HTERT RPE-1 (cell line): ENCODE results near the gene ADAMTS17.

ENCODE experiments used
- in situ Hi-C: fragments of 300-500 bp; cut with MboI; formaldehyde crosslinking; loops from 4 replicates; pipeline ENCODE4 v1.14.3; 2020; ENCODE audit warnings: low sequenced_read_pairs

The ADAMTS17 gene

GRCh38 chr15:100057281-100057680, 284.5 kb downstream of the ADAMTS17 start:
- in situ Hi-C loops, result no loop called here

GRCh38 chr15:100056411-100057072, 285.2 kb downstream of the ADAMTS17 start:
- in situ Hi-C loops, result no loop called here

DNA sequence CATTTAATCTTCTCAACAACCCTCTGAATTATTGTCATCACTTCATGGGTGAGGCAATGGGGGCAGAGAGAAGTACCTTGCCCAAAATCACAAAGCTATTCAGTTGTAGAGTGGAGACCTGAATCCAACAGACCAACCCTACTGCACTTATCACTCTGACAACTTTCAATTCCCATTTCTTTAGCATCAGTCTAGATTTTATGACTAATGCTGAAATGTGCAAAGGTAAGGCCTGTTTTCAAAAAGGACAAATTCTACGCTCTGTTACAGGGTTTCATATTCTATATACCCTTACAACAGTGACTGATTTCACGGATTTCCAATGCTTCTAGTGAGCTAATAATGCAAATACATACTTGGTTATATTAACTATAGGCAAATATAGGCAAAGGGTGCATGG, 286.0 kb downstream of the ADAMTS17 start:
- in situ Hi-C loops, result no loop called here

GRCh38 chr15:100054539-100054938, 287.2 kb downstream of the ADAMTS17 start:
- in situ Hi-C loops, result no loop called here

GRCh38 chr15:100053474-100054121, 288.2 kb downstream of the ADAMTS17 start:
- in situ Hi-C loops, result no loop called here

- in situ Hi-C loops, result no loop called here
Observed at GRCh38 chr15:100052716-100053473, 288.9 kb downstream of the ADAMTS17 start.

- in situ Hi-C loops, result no loop called here
Observed at GRCh38 chr15:100050877-100051786, 290.6 kb downstream of the ADAMTS17 start.

GRCh38 chr15:100049936-100050876, 291.6 kb downstream of the ADAMTS17 start:
- in situ Hi-C loops, result no loop called here

GRCh38 chr15:100049483-100049882, 292.3 kb downstream of the ADAMTS17 start:
- in situ Hi-C loops, result no loop called here

DNA sequence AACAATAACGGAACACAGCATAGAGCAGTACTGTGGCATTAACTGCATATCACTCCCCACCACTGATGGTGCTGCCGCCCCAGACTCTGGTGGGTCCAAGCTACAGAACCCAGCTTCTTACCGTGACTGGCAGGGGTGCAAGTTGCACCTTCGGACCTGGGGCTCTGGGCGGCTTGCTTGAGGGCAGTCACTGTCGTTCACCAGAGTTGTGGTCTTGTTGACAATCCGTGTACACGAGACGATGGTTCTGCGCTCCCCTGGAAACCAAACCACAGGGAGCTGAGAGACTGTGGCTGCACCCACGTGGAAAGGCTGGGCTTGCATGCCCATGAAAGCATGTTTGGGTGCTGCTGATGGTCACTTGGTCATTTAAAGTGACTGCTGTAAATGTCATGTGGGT, 293.0 kb downstream of the ADAMTS17 start:
- in situ Hi-C loops, result no loop called here

DNA sequence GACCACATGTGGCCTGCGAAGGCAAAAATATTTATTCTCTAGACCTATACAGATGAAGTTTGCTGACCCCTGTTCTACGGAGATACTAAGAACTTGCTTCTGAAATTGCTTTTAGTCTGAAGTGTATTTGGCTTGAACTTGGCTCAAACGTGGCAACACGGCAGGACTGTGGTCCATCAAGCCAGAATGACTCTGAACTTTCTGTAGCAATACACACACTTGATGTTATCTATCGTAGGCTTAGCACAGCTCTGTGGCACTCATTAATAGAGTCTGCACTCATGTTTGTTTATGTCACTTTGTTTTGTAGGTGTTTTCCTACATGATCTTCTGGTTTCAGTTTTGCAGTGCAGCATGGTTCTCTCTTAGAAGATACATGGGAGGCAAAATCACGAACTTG, 298.1 kb downstream of the ADAMTS17 start:
- in situ Hi-C loops, result no loop called here

DNA sequence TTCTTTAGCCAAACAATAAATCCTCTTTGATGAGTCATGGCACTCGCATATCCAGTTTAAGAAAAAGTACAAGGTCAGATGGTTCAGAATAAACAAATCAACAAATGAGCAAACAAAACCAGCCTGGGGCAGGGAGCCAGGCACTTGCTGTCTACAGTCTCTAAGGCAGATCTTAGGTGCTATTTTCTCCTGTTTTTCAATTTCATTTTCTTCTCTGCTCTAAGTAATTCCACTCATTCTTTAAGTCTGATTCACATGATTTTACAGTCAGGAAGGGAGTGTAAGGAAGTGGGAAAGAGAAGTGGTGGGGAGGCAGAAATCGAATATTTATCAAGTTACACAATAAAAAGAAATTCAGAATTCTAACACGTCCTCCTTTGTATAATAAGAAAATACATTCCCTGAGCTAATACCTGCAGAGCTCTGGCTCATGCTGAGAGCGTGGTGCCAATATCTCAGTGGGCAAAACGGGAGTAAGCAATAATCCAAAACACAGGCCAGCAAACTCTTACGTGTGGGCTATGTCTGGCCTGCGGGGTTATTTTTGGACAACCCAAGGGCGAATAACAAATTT, 298.6 kb downstream of the ADAMTS17 start:
- in situ Hi-C loops, result no loop called here

DNA sequence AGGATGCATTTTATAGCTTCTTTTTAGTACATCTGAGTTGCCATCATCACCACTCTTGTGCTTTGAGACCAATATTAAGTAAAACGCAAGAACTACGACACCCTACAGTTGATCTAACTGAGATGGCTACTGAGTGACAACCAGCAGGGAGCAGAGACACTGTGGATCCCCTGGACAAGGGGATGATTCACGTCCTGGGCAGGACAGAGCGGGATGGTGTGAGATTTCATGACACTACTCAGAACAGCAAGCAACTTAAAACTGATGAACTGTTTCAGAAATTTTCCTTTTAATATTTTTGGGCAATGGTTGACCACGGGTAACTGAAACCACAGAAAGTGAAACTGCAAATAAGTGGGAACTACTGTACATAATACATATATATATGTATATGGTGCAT, 299.2 kb downstream of the ADAMTS17 start:
- in situ Hi-C loops, result no loop called here

- in situ Hi-C loops, result no loop called here
Observed at GRCh38 chr15:100041127-100041828, 300.5 kb downstream of the ADAMTS17 start.

- in situ Hi-C loops, result no loop called here
Observed at GRCh38 chr15:100039994-100040393, 301.8 kb downstream of the ADAMTS17 start.

- in situ Hi-C loops, result no loop called here
Observed at GRCh38 chr15:100038736-100039135, 303.0 kb downstream of the ADAMTS17 start.

DNA sequence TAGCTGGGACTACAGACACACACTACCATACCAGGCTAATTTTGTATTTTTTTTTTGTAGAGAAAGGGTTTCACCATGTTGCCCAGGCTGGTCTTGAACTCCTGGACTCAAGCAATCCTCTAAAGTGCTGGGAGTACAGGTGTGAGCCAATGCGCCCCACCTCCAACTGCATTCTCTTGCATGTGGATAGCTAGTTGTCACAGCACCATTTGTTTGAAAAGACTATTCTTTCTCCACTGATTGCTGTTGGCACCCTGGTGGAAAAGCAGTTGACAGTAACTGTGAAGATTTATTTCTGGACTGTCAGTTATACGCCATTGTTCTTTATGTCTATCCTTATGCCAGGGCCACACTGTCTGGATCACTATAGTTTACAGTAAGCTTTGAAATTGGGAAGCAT, 303.9 kb downstream of the ADAMTS17 start:
- in situ Hi-C loops, result no loop called here

GRCh38 chr15:100036015-100036414, 305.8 kb downstream of the ADAMTS17 start:
- in situ Hi-C loops, result no loop called here

DNA sequence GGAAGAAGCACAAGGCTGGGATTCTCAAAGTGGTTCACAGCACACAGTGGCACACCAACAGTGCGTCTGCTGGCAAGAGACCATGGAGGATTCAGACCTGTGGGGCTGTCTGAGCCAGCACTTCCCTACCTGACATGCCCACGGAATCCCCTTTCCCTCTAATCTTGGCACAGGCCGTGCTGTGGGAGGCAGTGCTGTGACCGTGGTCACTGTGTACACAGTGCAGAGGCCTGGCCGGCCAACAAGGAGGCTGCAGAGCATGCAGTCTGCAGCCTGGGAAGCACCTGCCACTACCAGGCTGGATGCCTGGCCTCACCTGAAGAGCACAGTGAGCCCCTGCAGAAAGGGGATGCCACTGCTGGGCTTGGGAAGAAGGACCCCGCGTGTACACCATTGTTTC, 307.6 kb downstream of the ADAMTS17 start:
- in situ Hi-C loops, result no loop called here
